ENCODE results near the gene ZDHHC6.

Gene ZDHHC6

GRCh38 chr10:112446055-112446854, 459 bp downstream of the ZDHHC6 start:
- DNase-seq (ENCODE audit: low read depth in 1 of 2, low spot score in 1 of 2) = peak in 1 of 2 experiments; percentile 47
- Histone ChIP-seq H3K27me3 (ENCODE audit: insufficient read depth, poor library complexity, severe bottlenecking) (no peaks in the 10 kb centered on the region), H3K27ac (replicated peaks) (peak overlapping the region; percentile 95), H3K4me3 (replicated peaks; ENCODE audit: insufficient read depth, low read length) (peak overlapping the region; percentile 97)
- TF ChIP-seq SPI1 (IDR thresholded peaks at IDR 0.05; ENCODE audit: borderline replicate concordance, low read depth) (peak; percentile 99), REST (IDR thresholded peaks at IDR 0.05; ENCODE audit: insufficient replicate concordance, low read depth) (no peak)

DNA sequence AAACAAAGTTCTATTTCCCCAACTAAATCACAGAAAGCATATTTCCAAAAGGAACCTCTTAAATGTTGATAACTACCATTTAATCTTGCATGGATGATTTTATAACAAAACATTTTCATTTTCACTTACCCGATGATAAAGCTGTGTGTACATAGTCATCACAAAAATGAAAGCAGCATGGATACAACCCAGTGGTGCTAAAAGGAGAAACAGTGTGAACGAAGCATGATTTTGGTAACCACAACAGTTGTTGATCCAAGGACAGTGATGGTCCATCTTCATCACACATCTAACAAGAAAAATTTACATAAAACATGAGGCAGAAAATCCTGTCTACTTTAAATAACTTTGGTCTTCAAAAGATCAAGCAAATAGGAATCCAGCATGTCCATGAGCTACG, 4.7 kb downstream of the ZDHHC6 start:
- TF ChIP-seq REST (IDR thresholded peaks at IDR 0.05; ENCODE audit: insufficient replicate concordance, low read depth) (no peak), POLR2AphosphoS5 (IDR thresholded peaks at IDR 0.05; ENCODE audit: low read depth) (no peak)
- no peak overlapping the region for H3K4me3 ChIP-seq (replicated peaks; ENCODE audit: insufficient read depth, low read length)
- H3K27ac ChIP-seq (replicated peaks) = no peak overlapping the region
- DNase-seq (ENCODE audit: low read depth in 1 of 2, low spot score in 1 of 2) = no peak
- H3K27me3 ChIP-seq (ENCODE audit: insufficient read depth, poor library complexity, severe bottlenecking) = no peaks in the 10 kb centered on the region

- Histone ChIP-seq H3K27ac (replicated peaks) (no peak overlapping the region), H3K27me3 (ENCODE audit: insufficient read depth, poor library complexity, severe bottlenecking) (no peaks in the 10 kb centered on the region), H3K4me3 (replicated peaks; ENCODE audit: insufficient read depth, low read length) (no peak overlapping the region)
- DNase-seq (ENCODE audit: low read depth in 1 of 2, low spot score in 1 of 2) = no peak
- no peak for TF ChIP-seq CTCF (IDR thresholded peaks at IDR 0.05; ENCODE audit: insufficient read depth, low read length)
Measured at GRCh38 chr10:112441520-112441919, 5.2 kb downstream of the ZDHHC6 start.

GRCh38 chr10:112438356-112438755, 8.4 kb downstream of the ZDHHC6 start:
- no peak overlapping the region for H3K27ac ChIP-seq (replicated peaks)
- no peak for DNase-seq (ENCODE audit: low read depth in 1 of 2, low spot score in 1 of 2)
- TF ChIP-seq REST (IDR thresholded peaks at IDR 0.05; ENCODE audit: insufficient replicate concordance, low read depth) = no peak
- TF ChIP-seq POLR2AphosphoS5 (IDR thresholded peaks at IDR 0.05; ENCODE audit: low read depth) = no peak
- TF ChIP-seq GABPA (IDR thresholded peaks at IDR 0.05; ENCODE audit: low read depth) = no peak
- no peak for TF ChIP-seq CTCF (IDR thresholded peaks at IDR 0.05; ENCODE audit: insufficient read depth, low read length)
- H3K27me3 ChIP-seq (ENCODE audit: insufficient read depth, poor library complexity, severe bottlenecking) = no peaks in the 10 kb centered on the region
- no peak overlapping the region for H3K4me3 ChIP-seq (replicated peaks; ENCODE audit: insufficient read depth, low read length)

Measured in HL-60 (cell line).